CD4-positive, alpha-beta memory T cell (primary cell): ENCODE data around the gene SMAD3. TPM values are rescaled to one million over a fixed set of nuclear protein-coding genes. Genes with fewer than 3 reads are reported as not detected.

Experiments used
- CTCF ChIA-PET: fragments of 350-600 bp; sonication (Branson Sonifier 250); formaldehyde crosslinking; loops from one replicate; lab custom pipeline; 2021; ENCODE audit warnings: inconsistent platforms; ENCODE audit not compliant: partially characterized antibody; lab: Charles Lee
- POLR2A ChIA-PET: fragments of 350-600 bp; sonication (Branson Sonifier 250); formaldehyde crosslinking; loops from one replicate; lab custom pipeline; 2021; ENCODE audit not compliant: partially characterized antibody; lab: Charles Lee
- DNase-seq, 5 donors: peaks; one replicate each; pipeline versions ENCODE4 v3.0.0 to v3.0.0-alpha.2; 2020 to 2022; ENCODE audit warnings: mixed read lengths in 1 of 5
- H3K27ac ChIP-seq: one replicate; pipeline ENCODE4 v1.7.0; 2013; ENCODE audit warnings: low read depth, low read length
- H3K27me3 ChIP-seq: 2 replicates; pipeline ENCODE4 v1.7.0; 2013; ENCODE audit warnings: mild to moderate bottlenecking, low read length, moderate library complexity; ENCODE audit not compliant: insufficient read depth
- H3K36me3 ChIP-seq: 2 replicates; pipeline ENCODE4 v1.7.0; 2013; ENCODE audit warnings: mild to moderate bottlenecking, low read length, moderate library complexity; ENCODE audit not compliant: insufficient read depth
- H3K4me1 ChIP-seq: 2 replicates; pipeline ENCODE4 v1.7.0; 2013; ENCODE audit warnings: mild to moderate bottlenecking, low read length, moderate library complexity; ENCODE audit not compliant: insufficient read depth
- H3K4me3 ChIP-seq, 2 donors: one replicate each; pipeline ENCODE4 v1.7.0; 2013; ENCODE audit warnings: low read length in 2 of 2, mild to moderate bottlenecking in 1 of 2
- H3K9me3 ChIP-seq, 2 donors: one replicate each; pipeline ENCODE4 v1.7.0; 2013; ENCODE audit warnings: low read length in 2 of 2, control low read depth in 1 of 2; ENCODE audit not compliant: control insufficient read depth in 1 of 2
- H3K27ac Mint-ChIP-seq, 7 donors: one replicate each; pipeline ENCODE4 v1.8.0; 2020 to 2021; ENCODE audit warnings: mixed read lengths in 7 of 7, mild to moderate bottlenecking in 6 of 7, inconsistent platforms in 3 of 7, moderate library complexity in 3 of 7
- H3K27me3 Mint-ChIP-seq, 2 donors: one replicate each; pipeline ENCODE4 v1.8.0; 2020 to 2021; ENCODE audit warnings: mixed read lengths in 2 of 2
- H3K36me3 Mint-ChIP-seq, 2 donors: one replicate each; pipeline ENCODE4 v1.8.0; 2020 to 2021; ENCODE audit warnings: mixed read lengths in 2 of 2, inconsistent platforms in 1 of 2, mild to moderate bottlenecking in 1 of 2
- H3K4me1 Mint-ChIP-seq, 4 donors: one replicate each; pipeline ENCODE4 v1.8.0; 2020 to 2021; ENCODE audit warnings: mixed read lengths in 4 of 4, mild to moderate bottlenecking in 1 of 4
- H3K4me3 Mint-ChIP-seq, 8 donors: one replicate each; pipeline ENCODE4 v1.8.0; 2020 to 2021; ENCODE audit warnings: mixed read lengths in 8 of 8, mild to moderate bottlenecking in 7 of 8, moderate library complexity in 6 of 8, inconsistent platforms in 3 of 8
- H3K9me3 Mint-ChIP-seq, 8 donors: one replicate each; pipeline ENCODE4 v1.8.0; 2020 to 2021; ENCODE audit warnings: mixed read lengths in 8 of 8, mild to moderate bottlenecking in 5 of 8, inconsistent platforms in 3 of 8, moderate library complexity in 1 of 8
- intact Hi-C: fragments of 100-400 bp; cut with micrococcal nuclease; formaldehyde crosslinking; loops from one replicate; pipeline ENCODE4 v1.15.1; 2023
- polyA plus RNA-seq, 2 donors: library from polyadenylated mRNA; unstranded; fragments of 300-500 nt; fragmentation: Illumina TruSeq; gene quantifications; one replicate each; pipeline ENCODE4 v1.2.3, GENCODE V29; 2021
- total RNA-seq, 2 experiments: library from RNA; stranded (reverse); gene quantifications; one replicate each; pipeline ENCODE4 v1.2.3, GENCODE V29; 2021

Gene SMAD3
- total and polyA plus RNA-seq, 4 experiments from 2014 or later, result 14.6 to 197 (median 110) TPM

DNA sequence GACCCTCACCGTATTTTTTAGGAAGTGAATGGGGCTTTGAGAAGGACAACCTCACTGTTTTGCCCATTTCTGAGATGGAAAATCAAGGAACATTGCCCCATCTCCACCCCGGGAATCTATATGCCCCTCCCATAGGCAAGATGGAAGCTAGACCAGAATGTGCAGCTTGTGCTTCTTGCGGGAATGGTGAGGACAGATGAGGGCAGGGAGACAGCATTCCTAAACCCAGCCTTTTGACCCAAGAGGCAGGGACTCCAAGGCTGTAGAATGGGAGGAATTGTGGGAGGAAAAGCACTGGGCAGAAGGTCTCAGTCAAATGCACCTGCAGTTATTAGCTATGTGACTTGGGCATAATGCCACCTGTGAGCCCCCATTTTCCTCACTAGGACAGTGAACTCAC is 66.9 kb downstream of the SMAD3 start:
- Mint-ChIP-seq H3K4me1 (peaks cover 77 to 95% (median 88%) of the 10 kb centered on the region in 4 donors), H3K9me3 (no peaks in the 10 kb centered on the region), H3K27ac (peak overlapping the region; percentile 97 to 100 (median 99)), H3K36me3 (peaks cover 9 to 23% of the 10 kb centered on the region in 2 donors), H3K4me3 (peak overlapping the region in 3 of 8 donors; percentile 1 to 71 (median 65)), H3K27me3 (no peaks in the 10 kb centered on the region)
- Histone ChIP-seq H3K4me1 (peaks cover 96% of the 10 kb centered on the region), H3K27ac (peak overlapping the region; percentile 85), H3K4me3 (no peak overlapping the region), H3K9me3 (no peaks in the 10 kb centered on the region), H3K27me3 (no peaks in the 10 kb centered on the region), H3K36me3 (no peaks in the 10 kb centered on the region)
- intact Hi-C loops, result loop anchor here (5.0 kb wide), 1 partner anchor 50 kb away; no protein-coding TSS in a partner anchor
- CTCF ChIA-PET, result interaction anchor here (1.1 to 2.5 kb wide), 2 partner anchors 15 to 100 kb away, joined by 3 to 8 read pairs; no protein-coding TSS in a partner anchor
- no peak for DNase-seq
- POLR2A ChIA-PET, result interaction anchor here (0.6 to 2.1 kb wide), 6 partner anchors 9 to 63 kb away, joined by 3 to 6 read pairs (median 4); no protein-coding TSS in a partner anchor

DNA sequence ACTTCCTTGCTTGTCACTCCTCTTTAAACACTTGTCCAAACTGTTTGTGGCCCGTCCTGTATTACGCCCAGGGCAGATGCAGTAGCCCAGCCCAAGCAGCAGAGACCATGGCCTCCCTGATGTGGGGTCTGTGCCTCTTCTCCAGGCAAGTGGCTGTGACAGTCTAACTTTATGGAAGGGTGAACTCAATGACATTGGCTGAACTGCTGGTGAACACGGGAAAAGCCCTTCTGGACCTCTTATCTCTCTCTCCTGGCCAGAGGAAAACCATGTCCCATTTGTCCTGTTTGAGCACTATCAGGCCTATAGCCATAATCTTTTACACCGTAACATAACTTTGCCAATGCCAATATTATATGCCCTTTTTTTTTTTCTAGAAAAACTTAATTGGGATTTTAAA is 67.6 kb downstream of the SMAD3 start:
- Mint-ChIP-seq H3K4me3 (peak overlapping the region in 5 of 8 donors; percentile 4 to 87 (median 52)), H3K4me1 (peaks cover 78 to 95% (median 87%) of the 10 kb centered on the region in 4 donors), H3K27ac (peak overlapping the region; percentile 97 to 100 (median 99)), H3K27me3 (no peaks in the 10 kb centered on the region), H3K9me3 (no peaks in the 10 kb centered on the region), H3K36me3 (peaks cover 6 to 16% of the 10 kb centered on the region in 2 donors)
- H3K27me3 ChIP-seq, result no peaks in the 10 kb centered on the region
- no peaks in the 10 kb centered on the region for H3K36me3 ChIP-seq
- H3K4me1 ChIP-seq, result peaks cover 96% of the 10 kb centered on the region
- POLR2A ChIA-PET, result interaction anchor here (0.6 to 4.3 kb wide), 7 partner anchors 12 to 67 kb away, joined by 3 to 44 read pairs (median 4); partner anchors contain the start of gene SMAD3
- no peak overlapping the region for H3K4me3 ChIP-seq
- intact Hi-C loops, result loop anchor here (5.0 kb wide), 1 partner anchor 51 kb away; no protein-coding TSS in a partner anchor
- no peak for DNase-seq
- CTCF ChIA-PET, result interaction anchor here (1.1 to 2.5 kb wide), 2 partner anchors 15 to 100 kb away, joined by 3 to 8 read pairs; no protein-coding TSS in a partner anchor
- no peaks in the 10 kb centered on the region for H3K9me3 ChIP-seq
- H3K27ac ChIP-seq, result peak overlapping the region; percentile 85

DNA sequence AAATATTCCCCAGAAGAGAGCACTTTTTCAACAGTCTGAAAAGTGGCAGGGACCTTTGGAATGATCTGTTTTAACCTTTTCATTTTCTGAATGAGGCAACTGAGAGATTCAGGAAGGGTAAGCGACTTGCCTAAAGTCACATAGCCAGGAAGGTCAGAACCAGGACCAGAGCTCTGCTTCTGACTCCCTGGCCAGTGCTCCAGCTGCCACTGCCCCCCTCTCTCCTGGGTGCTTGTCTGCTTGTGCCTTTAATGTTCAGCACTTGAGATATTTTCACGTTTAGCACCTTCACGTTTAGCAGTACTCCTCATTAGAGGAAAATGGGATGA is 68.3 kb downstream of the SMAD3 start:
- Mint-ChIP-seq H3K36me3 (peaks cover 3 to 15% of the 10 kb centered on the region in 2 donors), H3K27ac (peak overlapping the region; percentile 97 to 100 (median 99)), H3K4me1 (peaks cover 78 to 98% (median 89%) of the 10 kb centered on the region in 4 donors), H3K27me3 (no peaks in the 10 kb centered on the region), H3K4me3 (peak overlapping the region in 7 of 8 donors; percentile 86 to 97 (median 91)), H3K9me3 (no peaks in the 10 kb centered on the region)
- H3K36me3 ChIP-seq, result no peaks in the 10 kb centered on the region
- intact Hi-C loops, result loop anchor here (2.0 to 5.0 kb wide), 2 partner anchors 15 to 51 kb away; no protein-coding TSS in a partner anchor
- POLR2A ChIA-PET, result interaction anchor here (0.8 to 4.3 kb wide), 13 partner anchors 9 to 68 kb away, joined by 3 to 44 read pairs (median 5); partner anchors contain the start of gene SMAD3
- H3K27ac ChIP-seq, result peak overlapping the region; percentile 85
- CTCF ChIA-PET, result interaction anchor here (1.4 to 1.8 kb wide), 3 partner anchors 10 to 47 kb away, joined by 3 to 6 read pairs (median 5); no protein-coding TSS in a partner anchor
- H3K4me3 ChIP-seq, result peak overlapping the region in 1 of 2 donors; percentile 48
- no peaks in the 10 kb centered on the region for H3K27me3 ChIP-seq
- no peaks in the 10 kb centered on the region for H3K9me3 ChIP-seq
- H3K4me1 ChIP-seq, result peaks cover 96% of the 10 kb centered on the region
- DNase-seq, result no peak

DNA sequence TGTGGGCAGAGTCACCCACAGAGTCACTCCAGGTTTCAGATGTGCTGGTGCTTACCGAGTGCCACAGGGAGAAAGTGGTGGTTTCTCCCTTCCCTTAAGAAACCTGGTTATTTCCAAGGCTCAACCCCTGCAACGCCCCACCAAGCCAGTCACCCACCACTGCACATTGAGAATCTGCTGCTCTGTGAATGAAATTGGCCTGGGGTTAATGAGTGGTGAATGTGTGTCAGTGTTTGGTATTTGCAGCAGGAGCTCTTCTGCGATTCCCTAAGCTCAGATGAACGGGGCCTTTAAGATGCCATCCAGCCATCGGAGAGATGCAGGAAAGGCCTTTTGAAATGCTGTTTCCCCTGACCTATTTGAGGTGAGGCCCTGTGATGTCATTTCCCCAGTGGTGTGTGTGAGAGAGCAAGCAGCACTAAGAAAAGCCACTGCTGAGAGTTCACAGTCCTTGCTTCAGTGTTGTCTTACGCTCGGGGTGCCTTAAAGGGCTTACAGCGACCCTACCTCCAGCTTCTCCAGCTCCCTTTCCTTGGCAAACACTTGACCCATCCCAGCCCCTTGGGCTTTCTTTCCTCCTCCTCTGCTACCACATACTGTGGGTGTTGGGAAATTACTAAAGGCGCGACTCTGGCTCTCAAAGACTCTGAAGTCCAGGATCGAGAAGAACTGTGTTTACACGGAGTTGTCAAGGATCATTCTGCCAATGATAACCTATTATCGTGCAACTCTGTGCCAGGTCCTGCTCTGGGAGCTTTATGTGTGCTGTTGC is 68.9 kb downstream of the SMAD3 start:
- H3K4me1 Mint-ChIP-seq, result peaks cover 75 to 98% (median 88%) of the 10 kb centered on the region in 4 donors
- DNase-seq, result peak; percentile 81 to 92 (median 85)
- H3K4me3 ChIP-seq, result peak overlapping the region; percentile 48 to 73
- CTCF ChIA-PET, result interaction anchor here (0.7 to 1.8 kb wide), 6 partner anchors 9 to 52 kb away, joined by 3 to 6 read pairs (median 4); no protein-coding TSS in a partner anchor
- H3K36me3 ChIP-seq, result no peaks in the 10 kb centered on the region
- peaks cover 99% of the 10 kb centered on the region for H3K4me1 ChIP-seq
- H3K36me3 Mint-ChIP-seq, result peaks cover 3 to 11% of the 10 kb centered on the region in 2 donors
- H3K27ac ChIP-seq, result peak overlapping the region; percentile 85
- H3K27me3 ChIP-seq, result no peaks in the 10 kb centered on the region
- intact Hi-C loops, result loop anchor here (2.0 to 5.0 kb wide), 2 partner anchors 15 to 52 kb away; no protein-coding TSS in a partner anchor
- no peaks in the 10 kb centered on the region for H3K9me3 ChIP-seq
- peak overlapping the region; percentile 86 to 97 (median 90) for H3K4me3 Mint-ChIP-seq
- no peaks in the 10 kb centered on the region for H3K27me3 Mint-ChIP-seq
- POLR2A ChIA-PET, result interaction anchor here (0.8 to 4.3 kb wide), 16 partner anchors 9 to 70 kb away, joined by 3 to 44 read pairs (median 4); partner anchors contain the start of gene SMAD3
- H3K27ac Mint-ChIP-seq, result peak overlapping the region; percentile 97 to 100 (median 99)
- H3K9me3 Mint-ChIP-seq, result no peaks in the 10 kb centered on the region

DNA sequence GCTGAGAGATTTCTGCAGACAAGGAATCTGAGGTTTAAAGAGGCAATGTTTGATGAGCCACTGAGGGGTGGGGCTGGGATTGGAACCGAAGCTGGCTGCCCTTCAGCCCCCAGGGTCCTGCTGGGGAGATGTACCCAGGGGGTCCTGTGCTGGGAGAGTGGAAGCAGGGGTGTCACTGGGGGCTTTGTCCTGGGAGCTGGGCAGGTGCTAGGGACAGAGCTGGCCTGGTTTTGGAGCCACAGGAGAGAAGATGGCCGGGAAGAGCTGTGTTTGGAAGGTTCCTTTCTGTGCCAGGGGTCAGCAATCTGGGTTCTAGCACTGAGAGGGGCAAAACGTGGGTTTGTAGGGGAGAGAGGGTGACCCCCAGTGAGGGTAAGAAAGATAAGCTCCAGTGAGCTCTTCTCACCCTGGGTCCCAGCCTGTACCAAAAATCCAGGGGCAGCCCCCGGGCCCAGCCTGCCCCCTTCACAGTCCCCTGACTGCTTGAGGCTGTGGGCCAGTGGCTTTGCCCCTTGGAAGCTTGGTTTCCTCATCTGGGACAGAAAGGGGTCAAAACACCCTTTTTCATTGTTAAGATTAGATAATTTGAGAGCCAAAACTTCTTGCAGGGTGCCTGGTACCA is 69.6 kb downstream of the SMAD3 start:
- H3K4me3 ChIP-seq, result peak overlapping the region; percentile 48 to 73
- H3K27ac ChIP-seq, result peak overlapping the region; percentile 85
- Mint-ChIP-seq H3K4me1 (peaks cover 71 to 100% (median 89%) of the 10 kb centered on the region in 4 donors), H3K36me3 (peaks cover 3 to 11% of the 10 kb centered on the region in 2 donors), H3K9me3 (no peaks in the 10 kb centered on the region), H3K27ac (peak overlapping the region; percentile 97 to 100 (median 99)), H3K4me3 (peak overlapping the region; percentile 86 to 97 (median 90)), H3K27me3 (no peaks in the 10 kb centered on the region)
- H3K4me1 ChIP-seq, result peaks cover 100% of the 10 kb centered on the region
- intact Hi-C loops, result loop anchor here (2.0 to 5.0 kb wide), 2 partner anchors 14 to 53 kb away; no protein-coding TSS in a partner anchor
- DNase-seq, result no peak
- no peaks in the 10 kb centered on the region for H3K36me3 ChIP-seq
- H3K9me3 ChIP-seq, result no peaks in the 10 kb centered on the region
- POLR2A ChIA-PET, result interaction anchor here (0.7 to 4.3 kb wide), 15 partner anchors 8 to 71 kb away, joined by 3 to 44 read pairs (median 5); no protein-coding TSS in a partner anchor
- no peaks in the 10 kb centered on the region for H3K27me3 ChIP-seq
- CTCF ChIA-PET, result interaction anchor here (0.7 to 1.8 kb wide), 7 partner anchors 8 to 53 kb away, joined by 3 to 6 read pairs (median 4); no protein-coding TSS in a partner anchor

DNA sequence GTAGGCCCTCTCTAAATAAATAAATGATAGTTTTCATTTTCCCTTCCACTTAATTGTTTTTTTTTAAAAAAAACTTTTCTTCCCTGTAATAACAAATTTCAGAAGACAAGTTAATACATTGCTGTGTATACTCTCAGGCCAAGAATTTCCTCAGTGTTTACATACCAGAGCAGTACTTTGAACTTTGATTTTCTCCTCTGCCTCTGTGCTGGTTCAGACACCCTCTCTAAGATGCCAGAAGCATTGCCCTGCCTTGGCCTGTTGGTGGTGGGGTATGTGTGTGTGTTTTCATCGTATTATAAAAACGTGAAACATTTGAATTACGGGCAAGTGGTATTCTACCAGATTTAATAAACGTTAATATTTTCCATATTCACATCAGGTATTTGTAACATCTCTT is 70.1 kb downstream of the SMAD3 start:
- H3K27me3 ChIP-seq, result no peaks in the 10 kb centered on the region
- H3K27me3 Mint-ChIP-seq, result no peaks in the 10 kb centered on the region
- H3K36me3 ChIP-seq, result no peaks in the 10 kb centered on the region
- peaks cover 5 to 11% of the 10 kb centered on the region in 2 donors for H3K36me3 Mint-ChIP-seq
- H3K4me3 Mint-ChIP-seq, result peak overlapping the region; percentile 18 to 97 (median 70)
- intact Hi-C loops, result loop anchor here (2.0 kb wide), 1 partner anchor 13 kb away; no protein-coding TSS in a partner anchor
- peak overlapping the region; percentile 85 for H3K27ac ChIP-seq
- H3K4me1 Mint-ChIP-seq, result peaks cover 73 to 100% (median 88%) of the 10 kb centered on the region in 4 donors
- H3K4me3 ChIP-seq, result peak overlapping the region in 1 of 2 donors; percentile 48
- no peaks in the 10 kb centered on the region for H3K9me3 ChIP-seq
- no peaks in the 10 kb centered on the region for H3K9me3 Mint-ChIP-seq
- peak overlapping the region; percentile 97 to 100 (median 99) for H3K27ac Mint-ChIP-seq
- POLR2A ChIA-PET, result interaction anchor here (0.6 to 4.3 kb wide), 11 partner anchors 8 to 73 kb away, joined by 3 to 44 read pairs (median 6); no protein-coding TSS in a partner anchor
- CTCF ChIA-PET, result interaction anchor here (1.4 to 1.8 kb wide), 4 partner anchors 7 to 43 kb away, joined by 3 to 6 read pairs (median 4); no protein-coding TSS in a partner anchor
- no peak for DNase-seq
- H3K4me1 ChIP-seq, result peaks cover 100% of the 10 kb centered on the region
